ENCODE measurements around the gene APOB.

Gene APOB

DNA sequence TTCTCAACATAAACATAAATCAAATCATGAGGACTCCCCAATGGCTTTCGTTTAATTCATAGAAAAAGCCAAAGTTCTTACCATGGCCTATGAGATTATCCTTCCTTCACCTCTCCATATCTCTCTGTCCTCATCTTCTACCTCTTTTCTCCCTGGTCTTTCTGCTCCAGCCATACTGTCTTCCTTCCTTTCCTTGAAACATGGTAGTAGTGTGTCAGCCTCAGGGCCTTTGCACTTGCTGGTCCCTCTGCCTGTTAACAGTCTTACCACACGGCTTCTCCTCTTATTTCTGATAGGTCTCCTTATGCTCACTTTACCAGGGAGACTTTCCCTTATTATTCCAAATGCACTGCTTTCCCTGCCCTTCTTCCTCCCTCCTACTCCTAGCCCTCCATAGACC lies 25.6 kb downstream of the APOB start:
- no peak for DNase-seq

DNA sequence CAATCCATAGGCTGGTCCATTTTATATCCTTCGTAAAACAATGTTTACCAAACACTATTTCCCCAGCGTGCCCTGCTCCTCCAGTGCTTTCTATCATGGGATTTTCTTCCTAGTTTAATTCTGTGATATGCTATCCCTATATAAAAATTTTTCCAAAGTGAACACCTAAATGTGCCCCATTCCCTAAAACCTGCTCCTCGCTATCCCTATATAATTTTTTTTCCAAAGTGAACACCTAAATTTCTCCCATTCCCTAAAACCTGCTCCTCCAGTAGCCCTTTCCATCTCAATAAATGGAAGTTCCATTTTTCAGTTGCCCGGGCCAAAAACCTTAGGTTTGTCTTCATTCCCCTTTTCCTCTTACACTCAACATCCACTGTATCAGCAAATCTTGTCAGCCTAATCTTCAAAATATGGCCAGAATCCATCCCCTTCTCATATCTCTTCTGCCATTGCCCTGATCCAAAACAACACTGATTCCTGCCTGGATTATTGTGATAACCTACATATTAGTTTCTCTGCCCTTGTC lies 26.1 kb downstream of the APOB start:
- no peak for DNase-seq

DNA sequence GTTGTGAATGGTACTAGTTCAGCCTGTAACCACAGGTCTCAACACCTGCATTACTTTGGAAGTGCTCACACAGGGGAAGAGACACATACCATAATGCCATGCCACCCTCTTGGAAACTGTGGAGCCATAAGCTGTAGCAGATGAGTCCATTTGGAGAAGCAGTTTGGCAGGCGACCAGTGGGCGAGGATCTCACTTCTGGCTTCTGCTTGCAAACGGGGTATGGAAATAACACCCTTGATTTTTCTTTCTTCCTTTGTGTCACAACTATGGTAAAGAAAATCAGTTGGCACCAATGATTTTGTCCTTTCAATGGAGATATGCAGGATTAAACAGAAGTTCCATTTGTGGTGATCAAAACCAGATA lies 28.6 kb downstream of the APOB start:
- no peak for DNase-seq

DNA sequence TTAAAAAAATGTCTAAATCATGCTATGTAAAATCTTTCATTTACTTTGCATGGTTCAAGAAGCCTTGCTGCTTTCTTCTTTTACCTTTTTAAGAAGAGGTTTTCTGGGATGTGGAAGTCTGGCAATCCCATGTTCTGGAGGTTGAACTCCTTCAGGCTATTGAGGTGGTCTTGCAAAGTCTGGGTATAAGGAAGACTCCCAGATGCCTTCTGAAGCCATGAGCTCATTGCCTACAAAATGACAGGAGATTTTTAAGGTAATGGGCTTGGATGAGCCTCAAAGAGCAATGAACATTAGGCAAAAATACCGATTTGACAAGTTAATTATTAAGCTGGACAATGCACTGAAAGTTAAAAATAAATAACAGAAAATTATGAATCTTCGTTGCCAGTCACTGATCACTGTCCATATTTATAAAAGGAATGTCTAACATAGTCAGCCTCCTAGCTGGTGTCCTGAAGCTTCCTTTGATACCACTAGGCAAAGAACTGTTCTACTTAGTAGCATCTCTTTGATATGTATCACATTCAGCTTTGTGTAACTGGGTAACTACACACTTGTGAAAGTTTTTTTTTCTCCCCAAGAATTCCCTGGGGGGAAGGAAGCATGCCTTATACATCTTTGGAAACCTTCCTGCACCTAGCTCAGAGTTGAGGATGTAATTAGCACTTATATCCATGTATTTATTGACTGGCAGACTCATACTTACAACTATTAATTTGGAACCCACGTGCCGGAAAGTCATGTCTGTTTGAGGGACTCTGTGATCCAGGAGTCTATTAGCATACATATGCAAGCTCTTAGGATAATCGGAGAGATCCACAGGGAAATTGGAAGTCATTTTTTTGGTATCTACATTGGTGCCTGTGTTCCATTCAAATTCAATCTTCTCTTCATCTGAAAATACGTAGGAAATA lies 29.3 kb downstream of the APOB start:
- DNase-seq, result no peak

DNA sequence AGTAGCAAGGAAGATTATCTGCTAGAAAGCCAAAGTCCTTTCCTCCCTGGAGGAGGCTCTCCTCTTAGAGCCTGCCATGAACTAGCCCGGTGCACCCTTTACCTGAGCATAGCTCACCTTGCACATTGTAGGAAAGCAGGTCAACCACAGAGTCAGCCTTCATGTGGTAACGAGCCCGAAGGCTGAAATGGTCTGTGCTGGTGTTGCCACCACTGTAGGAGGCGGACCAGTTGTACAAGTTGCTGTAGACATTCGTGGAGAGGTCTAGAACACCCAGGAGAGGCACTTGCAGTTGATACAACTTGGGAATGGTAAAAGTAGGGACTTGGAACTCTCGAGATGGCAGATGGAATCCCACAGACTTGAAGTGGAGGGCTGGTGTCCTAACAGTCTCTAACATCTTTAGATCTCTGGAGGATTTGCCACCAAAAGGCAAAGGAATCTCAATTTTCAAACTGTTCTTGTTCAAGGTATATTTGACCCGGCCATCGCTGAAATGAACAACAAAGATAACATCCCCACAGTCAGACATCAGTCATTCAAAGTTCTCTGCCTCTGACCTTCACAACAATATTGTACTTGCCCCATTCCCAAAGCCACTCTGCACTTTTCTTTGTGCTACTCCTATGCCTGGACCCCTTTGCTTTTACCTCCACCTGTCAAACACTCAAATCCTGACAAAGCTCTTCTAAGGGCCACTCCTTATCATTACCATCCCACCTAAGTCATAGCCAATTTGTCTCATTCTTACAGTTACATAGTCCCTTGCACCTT lies 30.6 kb downstream of the APOB start:
- no peak for DNase-seq

DNA sequence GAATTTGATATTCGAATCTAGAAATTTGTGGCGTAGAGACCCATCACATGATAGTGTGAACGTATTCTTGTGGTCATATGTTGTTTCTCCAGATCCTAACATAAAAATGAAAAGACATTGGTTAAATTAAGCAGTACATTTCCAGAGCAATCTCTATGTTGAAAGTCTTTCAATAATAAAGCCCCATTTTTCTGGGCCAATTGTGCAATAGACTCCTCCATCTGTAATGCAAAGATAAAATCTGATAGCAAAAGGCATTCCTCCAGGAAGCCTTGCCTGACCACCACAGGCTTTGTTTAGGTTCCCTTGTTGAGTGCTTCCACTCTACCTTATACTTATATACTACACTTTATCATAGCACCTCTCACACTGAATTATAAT lies 31.3 kb downstream of the APOB start:
- DNase-seq, result no peak

DNA sequence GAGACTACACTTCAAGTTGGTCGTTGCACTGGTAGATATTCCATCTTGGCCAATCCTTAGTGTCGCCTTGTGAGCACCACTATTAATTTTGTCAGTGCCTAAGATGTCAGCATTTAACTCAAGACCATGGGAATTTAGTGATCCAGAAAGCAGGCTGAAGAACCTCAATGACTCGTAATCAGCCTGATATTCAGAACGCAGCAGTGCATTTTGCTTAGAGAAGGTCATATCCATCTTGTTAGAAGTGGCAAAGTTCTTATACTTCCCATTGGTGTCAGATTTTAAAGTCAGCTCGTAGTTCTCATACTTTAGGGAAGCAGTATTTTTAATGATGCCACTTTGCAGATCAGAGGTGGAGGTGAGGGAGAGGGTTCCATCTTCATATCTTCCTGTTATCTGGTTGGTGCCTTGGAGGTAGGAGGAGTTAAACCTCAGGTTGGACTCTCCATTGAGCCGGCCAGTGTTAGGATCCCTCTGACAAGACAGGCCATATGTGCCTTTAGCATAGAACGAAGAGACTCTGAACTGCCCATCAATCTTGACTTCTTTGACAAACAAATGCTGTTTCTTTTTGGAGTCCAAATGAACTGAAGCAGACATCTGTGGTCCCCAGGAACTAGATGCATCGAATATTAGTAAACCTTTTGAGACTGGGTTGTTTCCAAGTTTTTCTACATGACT lies 31.9 kb downstream of the APOB start:
- no peak for DNase-seq

DNA sequence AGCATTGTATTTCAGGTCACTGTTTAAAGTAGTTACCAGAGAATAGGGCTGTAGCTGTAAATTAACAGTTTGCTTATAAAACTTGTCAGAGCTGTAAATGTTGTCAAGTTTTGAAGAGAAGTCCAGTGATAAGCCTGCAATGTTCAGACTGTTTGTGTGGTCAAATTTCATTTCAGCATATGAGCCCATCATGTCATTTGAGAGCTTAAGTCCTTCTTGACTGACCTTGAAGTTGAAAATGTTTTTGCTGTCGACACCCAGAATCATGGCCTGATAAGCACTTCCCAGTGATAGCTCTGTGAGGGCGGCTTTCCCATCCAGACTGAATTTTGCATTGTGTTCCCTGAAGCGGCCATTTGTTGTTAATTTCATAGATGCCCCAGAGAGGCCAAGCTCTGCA lies 32.4 kb downstream of the APOB start:
- DNase-seq, result no peak

DNA sequence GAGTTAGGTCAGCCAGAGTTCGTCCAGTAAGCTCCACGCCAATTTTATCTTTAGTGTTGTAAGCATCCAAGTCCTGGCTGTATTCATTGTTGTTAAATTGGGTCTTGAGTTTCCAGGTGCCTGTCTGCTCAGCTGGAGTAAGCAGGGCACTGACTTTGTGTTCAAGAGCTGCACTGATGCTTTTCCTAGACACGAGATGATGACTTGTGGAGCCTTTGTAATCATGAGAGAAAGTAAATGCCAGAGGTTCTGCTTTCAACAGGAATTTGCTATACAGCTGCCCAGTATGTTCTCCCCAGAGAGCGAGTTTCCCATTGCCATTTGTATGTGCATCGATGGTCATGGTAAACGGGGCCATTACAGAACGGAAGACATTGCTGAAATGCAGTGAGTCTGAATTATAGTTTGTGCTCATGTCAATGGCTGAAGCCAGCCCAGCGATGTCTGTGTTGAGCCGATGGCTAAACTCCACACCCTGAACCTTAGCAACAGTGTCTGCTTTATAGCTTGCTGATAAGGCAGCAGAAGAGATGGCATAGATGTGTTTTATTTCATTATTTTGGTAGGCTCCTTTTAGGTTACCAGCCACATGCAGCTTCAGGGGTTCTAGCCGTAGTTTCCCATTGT lies 32.9 kb downstream of the APOB start:
- no peak for DNase-seq

DNA sequence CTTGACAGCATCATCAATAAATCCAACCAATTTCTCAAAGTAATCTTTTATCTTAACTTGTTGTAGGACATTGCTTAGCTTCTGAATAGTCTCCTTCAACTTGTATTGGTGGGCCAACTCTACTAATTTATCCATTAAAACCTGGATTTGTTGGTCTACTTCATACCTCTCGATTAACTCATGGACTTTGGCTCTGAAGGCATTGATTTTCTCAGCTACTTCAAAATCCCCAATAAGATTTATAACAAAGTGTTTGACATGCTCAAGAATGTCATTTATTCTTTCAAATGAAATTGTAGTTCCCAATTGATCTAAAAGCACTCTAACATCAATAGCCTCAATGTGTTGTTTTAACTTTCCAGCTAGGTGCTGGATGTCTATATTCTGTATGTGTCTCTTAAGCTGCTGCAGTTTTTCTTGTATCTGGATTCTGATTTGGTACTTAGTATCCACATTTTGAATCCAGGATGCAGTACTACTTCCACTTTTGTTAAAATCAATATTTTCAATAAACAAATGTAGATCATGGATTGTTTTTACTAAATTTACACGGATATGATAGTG lies 34.1 kb downstream of the APOB start:
- no peak for DNase-seq

DNA sequence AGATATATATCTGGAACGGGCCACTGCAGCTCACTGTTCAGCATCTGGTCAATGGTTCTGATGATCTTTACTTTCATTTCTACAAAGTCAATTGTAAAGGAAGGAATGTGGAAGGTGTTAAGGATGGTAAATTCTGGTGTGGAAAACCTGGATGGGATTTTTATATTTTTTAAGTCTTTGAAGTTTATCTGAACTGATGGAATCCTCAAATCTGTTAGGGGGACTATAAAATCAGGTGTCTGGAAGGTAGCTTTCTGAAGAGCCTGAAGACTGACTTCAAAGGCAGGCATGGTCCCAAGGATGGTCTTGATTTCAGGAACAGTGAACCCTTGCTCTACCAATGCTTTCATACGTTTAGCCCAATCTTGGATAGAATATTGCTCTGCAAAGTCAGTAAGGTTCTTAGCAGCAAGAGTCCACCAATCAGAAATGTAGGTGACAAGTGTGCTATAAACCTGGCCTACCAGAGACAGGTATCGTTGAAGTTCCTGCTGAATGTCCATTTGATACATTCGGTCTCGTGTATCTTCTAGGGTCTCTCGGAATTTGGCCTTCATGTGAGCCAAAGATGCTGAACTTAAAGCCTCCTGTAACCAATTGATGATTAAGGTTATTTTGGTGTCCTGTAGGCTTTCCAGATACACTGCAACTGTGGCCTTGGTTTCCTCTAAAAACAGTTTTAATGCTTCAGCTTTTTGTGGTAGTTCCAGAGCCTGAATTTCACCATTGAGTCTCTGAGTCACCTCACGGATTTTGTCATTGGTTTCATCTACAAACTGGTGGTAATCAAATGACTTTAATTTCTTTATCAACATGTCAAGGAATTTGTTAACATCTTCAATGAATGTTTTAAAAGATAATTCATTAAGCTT lies 34.8 kb downstream of the APOB start:
- no peak for DNase-seq

DNA sequence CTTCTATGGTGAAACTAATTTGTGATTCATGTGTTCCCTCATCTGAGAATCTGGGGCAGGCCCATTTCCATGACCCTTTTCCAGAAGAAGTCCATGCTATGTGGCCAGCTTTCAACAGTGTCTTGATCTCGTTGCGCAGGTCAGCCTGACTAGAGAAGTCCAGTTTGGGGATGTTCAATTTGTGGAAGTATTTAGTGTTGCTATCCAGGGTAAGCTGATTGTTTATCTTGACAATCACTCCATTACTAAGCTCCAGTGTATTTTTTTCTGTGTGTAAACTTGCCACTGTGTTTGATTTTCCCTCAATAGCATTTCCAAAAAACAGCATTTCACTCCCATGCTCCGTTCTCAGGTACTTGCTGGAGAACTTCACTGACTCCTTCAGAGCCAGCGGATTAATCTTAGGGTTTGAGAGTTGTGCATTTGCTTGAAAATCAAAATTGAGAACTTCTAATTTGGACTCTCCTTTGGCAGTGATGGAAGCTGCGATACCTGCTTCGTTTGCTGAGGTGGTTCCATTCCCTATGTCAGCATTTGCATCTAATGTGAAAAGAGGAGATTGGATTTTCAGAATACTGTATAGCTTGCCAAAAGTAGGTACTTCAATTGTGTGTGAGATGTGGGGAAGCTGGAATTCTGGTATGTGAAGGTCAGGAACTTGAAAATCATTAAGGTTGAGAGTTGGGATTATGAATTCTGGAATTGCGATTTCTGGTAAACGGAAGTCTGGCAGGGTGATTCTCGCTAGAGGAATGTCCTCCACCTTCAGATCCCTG lies 35.7 kb downstream of the APOB start:
- DNase-seq, result no peak

DNA sequence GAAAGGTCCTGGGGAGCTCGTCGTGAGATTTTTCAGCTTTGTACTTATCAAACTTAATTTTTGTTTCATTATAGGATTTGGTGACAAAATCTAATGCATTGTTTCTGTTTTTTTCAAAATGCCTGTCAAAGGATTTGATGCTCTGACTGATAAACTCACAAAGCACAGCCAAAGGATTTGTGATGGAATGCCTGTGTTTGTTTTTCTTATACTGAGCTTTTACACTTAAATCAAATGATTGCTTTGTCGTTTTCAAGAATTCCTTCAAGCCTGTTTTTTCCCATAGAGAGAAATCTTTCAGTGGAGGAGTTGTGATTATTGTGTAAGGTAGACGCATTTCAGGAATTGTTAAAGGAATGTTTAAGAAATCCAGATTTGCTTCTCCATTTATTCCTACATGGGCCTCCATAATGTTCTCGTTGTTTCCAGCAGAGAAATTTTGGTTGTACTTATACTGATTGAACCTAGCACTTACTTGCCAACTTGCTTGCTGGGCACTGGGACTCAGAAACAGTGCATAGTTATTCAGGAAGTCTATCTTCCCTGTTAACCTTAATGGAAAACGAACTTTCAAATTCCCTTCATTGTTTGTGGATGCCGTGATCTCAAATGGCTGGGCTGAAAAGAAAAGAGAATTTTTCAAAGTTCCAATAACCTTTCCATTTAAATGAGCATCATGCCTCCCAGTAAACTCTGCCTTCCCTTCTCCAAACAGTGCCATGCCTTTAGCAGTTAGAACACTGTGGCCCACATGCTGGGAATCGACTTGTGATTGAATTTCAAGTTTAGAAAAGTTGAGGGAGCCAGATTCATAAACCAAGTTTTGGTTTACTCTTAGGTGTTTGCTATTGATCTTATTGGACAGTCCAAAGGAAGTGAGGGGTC lies 36.5 kb downstream of the APOB start:
- no peak for DNase-seq

DNA sequence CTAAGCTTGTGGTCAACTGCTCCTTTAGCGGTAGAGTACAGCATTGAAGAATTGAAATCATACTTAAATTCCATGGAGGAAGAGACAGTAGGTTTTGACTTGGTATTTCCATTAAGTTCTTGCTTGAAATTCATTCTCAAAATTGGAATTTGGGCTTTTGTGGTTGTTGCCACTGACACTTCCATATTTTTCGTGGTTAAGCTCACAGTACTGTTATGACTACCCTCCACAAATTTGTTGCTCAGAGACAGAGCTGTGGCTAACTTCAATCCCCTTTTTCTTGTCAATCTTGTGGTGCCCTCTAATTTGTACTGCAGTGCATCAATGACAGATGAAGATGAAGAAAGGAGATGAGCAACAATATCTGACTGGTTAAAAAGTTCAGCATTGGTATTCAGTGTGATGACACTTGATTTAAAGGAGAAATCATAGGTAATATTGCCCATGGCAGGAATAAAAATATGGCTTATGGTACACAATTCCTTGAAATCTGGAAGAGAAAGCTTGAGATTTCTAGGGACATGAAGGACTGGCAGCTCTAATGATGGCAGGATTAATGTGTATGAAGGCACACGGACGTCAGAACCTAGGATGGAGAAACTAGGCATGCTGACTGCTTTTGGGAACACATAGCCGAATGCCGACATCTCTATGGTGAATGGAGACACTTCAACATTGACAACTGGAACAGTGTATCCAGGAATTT lies 37.3 kb downstream of the APOB start:
- DNase-seq, result no peak

DNA sequence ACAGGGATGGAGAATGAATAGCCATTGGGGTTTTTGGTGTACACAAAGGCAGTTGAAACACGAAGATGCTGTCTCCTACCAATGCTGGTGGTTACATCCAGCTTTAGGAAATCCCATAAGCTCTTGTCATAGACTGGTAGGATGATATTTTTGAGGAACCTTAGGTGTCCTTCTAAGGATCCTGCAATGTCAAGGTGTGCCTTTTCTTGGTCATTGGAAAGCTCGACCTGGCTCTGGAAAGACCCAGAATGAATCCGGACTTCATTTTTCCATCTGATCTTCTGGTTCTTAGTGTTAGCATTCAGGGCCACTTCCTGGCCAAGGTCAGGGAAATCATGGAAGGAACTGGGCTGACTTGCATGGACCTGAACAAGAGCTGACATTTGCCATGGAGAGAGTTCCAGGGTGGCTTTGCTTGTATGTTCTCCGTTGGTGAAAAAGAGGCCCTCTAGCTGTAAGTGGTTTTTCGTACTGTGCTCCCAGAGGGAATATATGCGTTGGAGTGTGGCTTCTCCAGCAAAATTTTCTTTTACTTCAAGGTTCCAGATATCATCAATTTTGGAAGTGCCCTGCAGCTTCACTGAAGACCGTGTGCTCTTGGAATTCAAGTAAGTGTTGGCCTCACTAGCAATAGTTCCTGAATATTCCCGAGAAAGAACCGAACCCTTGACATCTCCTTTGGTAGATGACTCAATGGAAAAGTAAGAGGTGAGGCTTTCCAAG lies 38.0 kb downstream of the APOB start:
- no peak for DNase-seq

DNA sequence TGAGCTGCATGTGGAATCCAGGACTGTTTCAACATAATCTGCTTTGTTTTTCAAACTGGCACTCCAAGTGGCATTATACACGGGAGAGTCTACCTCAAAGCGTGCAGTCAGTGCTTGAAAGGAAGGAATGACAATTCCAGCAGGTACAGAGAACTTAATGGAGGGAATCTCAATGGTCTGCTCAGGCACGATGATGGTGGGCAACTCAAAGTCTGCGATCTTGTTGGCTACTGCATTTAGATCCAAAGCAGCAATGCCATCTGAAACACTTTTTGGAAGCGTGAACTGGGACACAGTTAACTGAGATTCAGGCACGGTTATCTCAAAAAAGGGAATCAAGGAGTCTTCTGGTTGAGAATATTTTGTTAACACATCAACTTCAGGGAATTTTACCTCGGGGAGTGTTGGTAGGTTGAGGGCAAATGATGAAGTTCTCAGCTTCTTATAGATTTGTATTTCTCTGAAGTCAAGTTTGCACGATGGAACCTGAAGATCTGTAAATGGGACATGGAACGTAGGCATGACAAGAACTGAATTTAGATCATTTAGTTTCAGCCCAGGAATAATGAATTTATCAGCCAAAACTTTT lies 38.7 kb downstream of the APOB start:
- no peak for DNase-seq

DNA sequence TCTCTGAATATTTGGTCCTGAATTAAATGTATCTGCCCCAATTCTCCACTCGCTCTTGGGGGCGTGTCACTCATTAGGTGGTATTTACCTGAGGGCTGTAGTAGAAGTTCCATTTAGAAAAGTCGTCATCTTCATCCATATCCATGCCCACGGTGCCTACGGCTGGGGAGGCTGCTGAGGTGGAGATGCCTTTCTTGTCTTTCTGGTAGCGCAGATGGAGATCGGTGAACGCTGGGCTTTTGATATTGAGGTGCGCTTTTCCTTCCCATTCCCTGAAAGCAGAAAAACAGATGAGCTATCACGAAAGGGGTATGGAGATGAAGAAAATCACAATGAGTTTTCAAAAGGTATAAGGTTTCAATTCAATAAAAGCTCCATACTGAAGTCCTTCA lies 39.7 kb downstream of the APOB start:
- no peak for DNase-seq

DNA sequence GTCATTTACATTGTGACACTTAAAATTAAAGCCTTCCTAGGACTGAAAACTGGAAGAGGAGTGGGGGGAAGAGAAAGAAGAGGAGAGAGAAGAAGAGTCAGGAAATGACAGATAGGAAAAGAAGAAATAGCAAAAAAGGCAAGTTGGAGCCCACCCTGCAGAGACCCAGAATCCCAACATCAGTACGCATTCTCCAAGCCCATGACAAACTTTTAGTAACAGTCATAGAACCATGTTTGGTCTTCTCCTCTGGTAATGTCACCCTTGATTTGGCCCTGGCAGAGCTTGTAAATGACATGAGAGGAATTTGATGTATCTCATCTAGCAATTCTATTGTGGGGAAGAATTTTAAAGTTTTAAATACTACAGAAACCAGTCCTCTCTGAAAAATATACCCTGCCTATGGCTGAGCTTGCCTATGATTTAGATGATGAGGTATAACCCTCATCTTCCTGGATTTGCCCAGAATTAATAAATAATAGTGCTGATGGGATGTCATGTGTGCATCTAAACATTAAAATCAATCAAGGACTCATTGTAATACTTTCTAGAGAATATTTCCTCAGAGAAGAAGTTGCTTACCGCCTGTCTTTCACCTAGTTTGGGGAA lies 40.2 kb downstream of the APOB start:
- DNase-seq, result no peak

All from NCI-H1092 (cell line).